GM18511 (cell line): ENCODE results near the gene C11orf21.

Experiments used
- ATAC-seq: cut with Tn5 transposase; IDR thresholded peaks from one replicate; pipeline ENCODE4 v1.9.1; 2021; ENCODE audit warnings: mild to moderate bottlenecking, moderate library complexity; ENCODE audit not compliant: unreplicated experiment

Gene C11orf21

DNA sequence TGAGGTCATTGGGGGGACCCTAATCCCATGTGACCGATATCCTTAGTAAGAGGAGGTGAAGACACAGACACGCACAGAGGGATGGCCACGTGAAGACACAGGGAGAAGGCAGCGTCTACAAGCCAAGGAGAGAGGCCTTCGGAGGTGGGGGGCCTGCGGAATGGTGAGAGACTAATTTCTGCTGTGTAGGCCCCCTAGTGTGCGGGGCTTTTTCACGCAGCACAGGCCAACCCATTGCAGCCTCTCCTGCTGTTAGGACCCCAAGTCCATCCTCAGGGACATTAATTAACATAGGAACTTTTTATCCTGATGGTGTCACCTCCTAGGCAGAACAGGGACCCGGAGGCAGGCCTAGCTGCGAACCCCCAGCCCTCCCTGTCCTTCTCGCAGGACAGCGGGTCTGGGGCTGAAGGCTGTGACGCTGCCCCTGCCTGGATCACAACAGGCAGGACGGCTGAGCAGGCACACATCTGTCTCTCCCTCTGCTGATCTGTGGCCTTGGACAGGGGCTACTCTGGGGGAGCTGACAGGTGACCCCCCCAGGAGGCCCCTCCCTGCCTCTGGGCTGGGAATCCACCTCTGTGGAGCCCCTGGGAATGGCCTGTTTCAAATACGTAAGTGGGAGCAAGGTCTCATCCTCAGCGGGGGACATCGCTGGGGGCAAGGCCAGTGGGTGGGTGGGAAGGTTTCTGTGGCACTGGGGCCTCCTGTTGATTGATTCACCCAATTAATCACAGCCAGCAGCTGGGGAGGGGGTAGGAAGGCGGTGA lies 39.2 kb downstream of the C11orf21 start:
- ATAC-seq, result no peak

GRCh38 chr11:2261436-2262230 lies 40.1 kb downstream of the C11orf21 start:
- ATAC-seq, result no peak

DNA sequence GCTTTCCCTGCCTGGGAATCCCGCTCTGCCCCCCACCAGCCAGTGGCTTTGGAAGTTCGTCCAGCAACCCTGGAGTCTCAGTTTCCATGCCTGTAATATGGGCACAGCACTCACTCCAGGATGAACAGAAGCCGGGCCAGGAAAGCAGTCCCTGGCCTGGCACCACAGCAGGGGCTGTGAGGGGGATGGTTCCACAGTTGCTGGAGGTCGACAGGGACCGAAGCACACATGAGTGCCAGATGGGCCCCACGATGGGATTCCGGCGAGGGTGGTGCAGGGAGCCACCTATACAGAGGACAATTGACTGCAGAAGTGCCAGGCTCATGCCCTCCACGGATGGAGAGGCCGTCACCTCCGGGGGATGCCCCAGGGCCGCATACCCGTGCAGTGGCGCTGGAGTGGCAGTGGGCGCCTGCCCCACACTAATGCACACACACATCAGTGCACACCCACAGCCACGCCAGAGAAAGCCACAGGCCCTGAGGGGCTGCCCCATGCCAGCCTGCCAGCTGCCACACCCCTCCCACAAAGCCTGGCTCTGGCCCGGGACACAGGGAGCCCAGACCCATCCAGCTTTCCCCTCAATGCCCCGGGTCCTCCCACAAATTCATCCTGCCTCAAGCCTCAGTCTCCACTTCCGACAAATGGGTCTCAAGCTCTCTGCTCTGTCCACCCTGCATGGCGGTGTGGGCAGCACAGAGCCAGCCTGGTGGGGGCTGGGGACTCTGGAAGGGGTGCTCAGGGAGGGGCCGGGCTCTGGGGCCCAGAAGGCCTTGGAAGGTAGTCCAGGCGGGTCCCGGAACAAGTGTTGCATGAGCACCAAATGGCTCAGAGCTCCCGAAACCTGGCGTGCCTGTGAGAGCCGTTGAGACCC lies 41.0 kb downstream of the C11orf21 start:
- ATAC-seq, result no peak

GRCh38 chr11:2259897-2260451 lies 41.7 kb downstream of the C11orf21 start:
- no peak for ATAC-seq

- no peak for ATAC-seq
Observed at GRCh38 chr11:2259466-2259830, 42.3 kb downstream of the C11orf21 start.

GRCh38 chr11:2258501-2259465 lies 42.9 kb downstream of the C11orf21 start:
- ATAC-seq, result no peak

GRCh38 chr11:2256951-2257700 lies 44.6 kb downstream of the C11orf21 start:
- ATAC-seq, result no peak

- no peak for ATAC-seq
Observed at GRCh38 chr11:2256293-2256913, 45.3 kb downstream of the C11orf21 start.

GRCh38 chr11:2252018-2252417 lies 49.7 kb downstream of the C11orf21 start:
- no peak for ATAC-seq

DNA sequence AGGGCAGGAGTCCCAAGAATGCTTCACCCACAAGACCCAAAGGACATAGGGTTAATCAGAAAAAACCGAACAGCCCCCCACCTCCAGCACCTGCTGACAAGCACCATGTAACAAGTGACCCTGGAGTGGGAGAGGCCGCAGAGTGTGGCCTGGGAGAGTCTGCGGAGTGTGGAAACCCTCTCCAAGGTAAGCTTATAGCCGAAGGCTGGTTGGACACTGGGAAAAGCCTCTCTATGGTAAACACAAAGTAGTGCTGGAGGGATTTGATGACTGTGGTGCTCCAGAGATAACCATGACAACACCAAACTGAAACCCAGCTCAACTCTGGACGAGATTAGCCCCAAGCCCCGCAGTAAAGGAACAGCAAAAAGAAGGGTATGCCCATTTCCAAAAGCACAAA lies 50.6 kb downstream of the C11orf21 start:
- ATAC-seq, result no peak

DNA sequence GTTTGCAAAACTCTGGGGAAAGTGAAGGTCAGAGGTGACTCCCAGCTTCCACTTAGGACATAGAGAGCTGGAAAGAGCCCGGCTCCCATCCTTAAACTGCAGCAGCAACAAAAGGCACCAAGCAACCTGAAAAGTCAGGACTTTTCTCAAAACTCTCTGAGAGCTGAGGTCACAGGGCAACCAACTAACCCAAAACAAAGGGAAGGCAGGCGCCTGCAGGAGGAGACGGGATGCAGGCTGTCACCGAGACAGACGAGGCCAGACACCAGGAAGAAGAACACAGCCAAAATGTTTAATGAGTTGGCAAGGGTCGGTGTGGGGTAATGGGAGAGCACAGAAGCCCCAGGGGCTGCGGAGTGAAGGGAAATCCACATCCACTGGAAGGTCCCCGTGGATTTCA lies 51.2 kb downstream of the C11orf21 start:
- no peak for ATAC-seq

GRCh38 chr11:2250041-2250440 lies 51.7 kb downstream of the C11orf21 start:
- ATAC-seq, result no peak

- ATAC-seq, result no peak
Observed at GRCh38 chr11:2249189-2249916, 52.4 kb downstream of the C11orf21 start.

DNA sequence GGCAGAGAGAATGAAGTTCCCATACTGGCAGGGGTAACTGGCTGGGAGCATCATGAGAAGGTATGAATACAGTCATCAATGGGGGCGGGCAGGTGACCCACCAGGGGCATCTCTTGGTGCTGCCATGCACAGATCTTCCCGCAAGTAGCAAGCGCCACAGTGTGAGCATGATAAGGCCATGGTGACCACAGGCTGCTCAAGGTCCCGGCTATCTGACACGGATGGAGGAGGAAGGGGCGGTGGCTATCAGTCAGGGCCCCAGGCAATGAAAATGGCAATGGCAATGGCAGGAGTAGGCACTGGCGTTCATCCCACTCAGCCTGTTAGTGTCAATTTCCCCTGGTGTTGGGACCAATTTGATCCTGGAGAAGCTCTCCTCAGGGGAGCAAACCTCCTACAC lies 53.0 kb downstream of the C11orf21 start:
- ATAC-seq, result no peak

GRCh38 chr11:2248242-2248641 lies 53.5 kb downstream of the C11orf21 start:
- ATAC-seq, result no peak

- no peak for ATAC-seq
Observed at GRCh38 chr11:2247496-2247895, 54.2 kb downstream of the C11orf21 start.
